ENCODE data around the gene SNAPC2.

- TF ChIP-seq TARDBP (IDR thresholded peaks at IDR 0.05) (no peak), ELF4 (IDR thresholded peaks at IDR 0.05) (no peak), FOXM1 (IDR thresholded peaks at IDR 0.05; ENCODE audit: borderline replicate concordance) (no peak), LEF1 (IDR thresholded peaks at IDR 0.05; ENCODE audit: borderline replicate concordance) (no peak), SP1 (IDR thresholded peaks at IDR 0.05) (no peak), FOXK2 (IDR thresholded peaks at IDR 0.05) (no peak), FOXA1 (IDR thresholded peaks at IDR 0.05) (no peak), SUZ12 (IDR thresholded peaks at IDR 0.05) (no peak), L3MBTL2 (conservative IDR thresholded peaks at IDR 0.05) (no peak), ARNT (IDR thresholded peaks at IDR 0.05) (no peak), BHLHE40 (IDR thresholded peaks at IDR 0.05; ENCODE audit: borderline replicate concordance) (no peak), ZNF384 (IDR thresholded peaks at IDR 0.05) (no peak), HDGF (IDR thresholded peaks at IDR 0.05; ENCODE audit: borderline replicate concordance) (no peak), CTBP1 (IDR thresholded peaks at IDR 0.05; ENCODE audit: borderline replicate concordance) (no peak)
These were observed 42.8 kb upstream of the SNAPC2 start for GRCh38 chr19:7877249-7877836.

Data from HEK293T (cell line).